ENCODE results near the gene CTDSPL. TPM values are rescaled to one million over a fixed set of nuclear protein-coding genes. Genes with fewer than 3 reads are reported as not detected.

Gene CTDSPL
- total RNA-seq, 4 donors from 2014 or later = 33.4 to 72.6 (median 54.0) TPM

GRCh38 chr3:37994639-37994972, 132.9 kb downstream of the CTDSPL start:
- Histone ChIP-seq H3K27ac (peak overlapping the region in 3 of 4 donors; percentile 71 to 82 (median 71)), H3K4me1 (peaks cover 0 to 52% (median 9%) of the 10 kb centered on the region in 3 donors), H3K27me3 (no peaks in the 10 kb centered on the region), H3K4me3 (peak overlapping the region; percentile 55 to 57), H3K36me3 (no peaks in the 10 kb centered on the region), H3K9me3 (no peaks in the 10 kb centered on the region)
- ATAC-seq = no peak
- no peak for TF ChIP-seq POLR2A (IDR thresholded peaks at IDR 0.05)
- no peak for TF ChIP-seq EP300 (IDR thresholded peaks at IDR 0.05)
- no peak for TF ChIP-seq CTCF (IDR thresholded peaks at IDR 0.05)
- TF ChIP-seq POLR2AphosphoS5 (IDR thresholded peaks at IDR 0.05) = no peak
- 12 to 29% methylated on average over 2 of the region's 2 CpGs for WGBS, 2 donors (ENCODE audit: low coverage in 1 of 2)

GRCh38 chr3:37995652-37996641, 134.3 kb downstream of the CTDSPL start:
- Histone ChIP-seq H3K4me1 (peaks cover 0 to 52% (median 9%) of the 10 kb centered on the region in 3 donors), H3K9me3 (no peaks in the 10 kb centered on the region), H3K36me3 (no peaks in the 10 kb centered on the region), H3K27me3 (no peaks in the 10 kb centered on the region), H3K4me3 (no peak overlapping the region), H3K27ac (no peak overlapping the region)
- ATAC-seq = no peak
- 90 to 92% methylated on average over 4 to 5 of the region's 10 CpGs for WGBS, 2 donors (ENCODE audit: low coverage in 1 of 2)
- TF ChIP-seq POLR2AphosphoS5 (IDR thresholded peaks at IDR 0.05) = no peak
- TF ChIP-seq POLR2A (IDR thresholded peaks at IDR 0.05) = no peak
- no peak for TF ChIP-seq EP300 (IDR thresholded peaks at IDR 0.05)
- no peak for TF ChIP-seq CTCF (IDR thresholded peaks at IDR 0.05)

DNA sequence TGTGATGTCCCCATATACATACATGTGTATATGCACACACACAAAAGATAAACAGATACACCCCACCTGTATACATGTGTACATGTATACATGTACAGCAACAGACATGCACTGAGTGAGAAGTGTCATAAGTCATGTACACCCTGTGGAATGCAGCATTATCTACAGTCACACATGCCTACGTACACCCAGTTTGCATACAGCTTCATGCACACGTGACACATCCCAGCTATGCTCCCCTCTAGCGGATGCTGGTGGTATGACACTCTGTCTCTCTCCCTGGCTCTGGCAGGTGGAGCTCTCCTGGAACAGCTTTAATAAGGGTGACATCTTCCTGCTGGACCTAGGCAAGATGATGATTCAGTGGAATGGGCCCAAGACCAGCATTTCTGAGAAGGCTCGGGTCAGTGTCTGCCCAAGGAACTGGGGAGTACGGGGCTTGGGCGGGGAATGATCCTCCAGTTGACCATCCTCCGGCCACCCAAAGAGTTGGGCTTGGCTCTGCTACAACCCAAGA, 135.2 kb downstream of the CTDSPL start:
- Histone ChIP-seq H3K36me3 (peaks cover 0 to 7% of the 10 kb centered on the region in 2 donors), H3K4me1 (peaks cover 0 to 52% (median 9%) of the 10 kb centered on the region in 3 donors), H3K27ac (peak overlapping the region in 2 of 4 donors; percentile 91 to 92), H3K4me3 (no peak overlapping the region), H3K9me3 (no peaks in the 10 kb centered on the region), H3K27me3 (no peaks in the 10 kb centered on the region)
- TF ChIP-seq POLR2AphosphoS5 (IDR thresholded peaks at IDR 0.05) (no peak), CTCF (IDR thresholded peaks at IDR 0.05) (peak in 3 of 4 experiments; percentile 85 to 93 (median 90))
- ATAC-seq = no peak
- 11 to 25% methylated on average over 3 to 4 of the region's 7 CpGs for WGBS, 2 donors (ENCODE audit: low coverage in 1 of 2)

DNA sequence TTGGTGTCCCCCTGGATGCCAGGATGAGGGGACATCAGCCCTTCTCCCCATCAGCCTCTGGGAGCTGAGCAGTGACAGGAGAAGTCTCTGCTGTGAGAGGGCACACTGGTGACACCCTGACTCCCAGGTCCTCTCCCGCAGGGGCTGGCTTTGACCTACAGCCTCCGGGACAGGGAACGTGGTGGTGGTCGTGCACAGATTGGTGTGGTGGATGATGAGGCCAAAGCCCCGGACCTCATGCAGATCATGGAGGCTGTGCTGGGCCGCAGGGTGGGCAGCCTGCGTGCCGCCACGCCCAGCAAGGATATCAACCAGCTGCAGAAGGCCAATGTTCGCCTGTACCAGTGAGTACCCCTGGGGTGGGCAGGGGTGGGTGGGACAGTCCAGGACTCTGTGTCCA, 135.7 kb downstream of the CTDSPL start:
- Histone ChIP-seq H3K9me3 (no peaks in the 10 kb centered on the region), H3K27ac (peak overlapping the region in 2 of 4 donors; percentile 91 to 92), H3K4me1 (peaks cover 0 to 52% (median 9%) of the 10 kb centered on the region in 3 donors), H3K27me3 (no peaks in the 10 kb centered on the region), H3K36me3 (peaks cover 0 to 12% of the 10 kb centered on the region in 2 donors), H3K4me3 (no peak overlapping the region)
- ATAC-seq = no peak
- WGBS, 2 donors (ENCODE audit: low coverage in 1 of 2) = no CpG with 5 or more reads among the region's 10 CpGs
- TF ChIP-seq POLR2A (IDR thresholded peaks at IDR 0.05) (no peak), CTCF (IDR thresholded peaks at IDR 0.05) (no peak), EP300 (IDR thresholded peaks at IDR 0.05) (no peak)
